Measurements from ENCODE around the gene ARVCF. TPM values are rescaled to one million over a fixed set of nuclear protein-coding genes. Genes with fewer than 3 reads are reported as not detected.

The ARVCF gene
- total and polyA plus RNA-seq, 2 of the 8 experiments (the other 6 are each of a cell fraction or from before 2014, with no cell fraction given) = 31.0 to 43.2 TPM

- TF ChIP-seq, protein P1, sequence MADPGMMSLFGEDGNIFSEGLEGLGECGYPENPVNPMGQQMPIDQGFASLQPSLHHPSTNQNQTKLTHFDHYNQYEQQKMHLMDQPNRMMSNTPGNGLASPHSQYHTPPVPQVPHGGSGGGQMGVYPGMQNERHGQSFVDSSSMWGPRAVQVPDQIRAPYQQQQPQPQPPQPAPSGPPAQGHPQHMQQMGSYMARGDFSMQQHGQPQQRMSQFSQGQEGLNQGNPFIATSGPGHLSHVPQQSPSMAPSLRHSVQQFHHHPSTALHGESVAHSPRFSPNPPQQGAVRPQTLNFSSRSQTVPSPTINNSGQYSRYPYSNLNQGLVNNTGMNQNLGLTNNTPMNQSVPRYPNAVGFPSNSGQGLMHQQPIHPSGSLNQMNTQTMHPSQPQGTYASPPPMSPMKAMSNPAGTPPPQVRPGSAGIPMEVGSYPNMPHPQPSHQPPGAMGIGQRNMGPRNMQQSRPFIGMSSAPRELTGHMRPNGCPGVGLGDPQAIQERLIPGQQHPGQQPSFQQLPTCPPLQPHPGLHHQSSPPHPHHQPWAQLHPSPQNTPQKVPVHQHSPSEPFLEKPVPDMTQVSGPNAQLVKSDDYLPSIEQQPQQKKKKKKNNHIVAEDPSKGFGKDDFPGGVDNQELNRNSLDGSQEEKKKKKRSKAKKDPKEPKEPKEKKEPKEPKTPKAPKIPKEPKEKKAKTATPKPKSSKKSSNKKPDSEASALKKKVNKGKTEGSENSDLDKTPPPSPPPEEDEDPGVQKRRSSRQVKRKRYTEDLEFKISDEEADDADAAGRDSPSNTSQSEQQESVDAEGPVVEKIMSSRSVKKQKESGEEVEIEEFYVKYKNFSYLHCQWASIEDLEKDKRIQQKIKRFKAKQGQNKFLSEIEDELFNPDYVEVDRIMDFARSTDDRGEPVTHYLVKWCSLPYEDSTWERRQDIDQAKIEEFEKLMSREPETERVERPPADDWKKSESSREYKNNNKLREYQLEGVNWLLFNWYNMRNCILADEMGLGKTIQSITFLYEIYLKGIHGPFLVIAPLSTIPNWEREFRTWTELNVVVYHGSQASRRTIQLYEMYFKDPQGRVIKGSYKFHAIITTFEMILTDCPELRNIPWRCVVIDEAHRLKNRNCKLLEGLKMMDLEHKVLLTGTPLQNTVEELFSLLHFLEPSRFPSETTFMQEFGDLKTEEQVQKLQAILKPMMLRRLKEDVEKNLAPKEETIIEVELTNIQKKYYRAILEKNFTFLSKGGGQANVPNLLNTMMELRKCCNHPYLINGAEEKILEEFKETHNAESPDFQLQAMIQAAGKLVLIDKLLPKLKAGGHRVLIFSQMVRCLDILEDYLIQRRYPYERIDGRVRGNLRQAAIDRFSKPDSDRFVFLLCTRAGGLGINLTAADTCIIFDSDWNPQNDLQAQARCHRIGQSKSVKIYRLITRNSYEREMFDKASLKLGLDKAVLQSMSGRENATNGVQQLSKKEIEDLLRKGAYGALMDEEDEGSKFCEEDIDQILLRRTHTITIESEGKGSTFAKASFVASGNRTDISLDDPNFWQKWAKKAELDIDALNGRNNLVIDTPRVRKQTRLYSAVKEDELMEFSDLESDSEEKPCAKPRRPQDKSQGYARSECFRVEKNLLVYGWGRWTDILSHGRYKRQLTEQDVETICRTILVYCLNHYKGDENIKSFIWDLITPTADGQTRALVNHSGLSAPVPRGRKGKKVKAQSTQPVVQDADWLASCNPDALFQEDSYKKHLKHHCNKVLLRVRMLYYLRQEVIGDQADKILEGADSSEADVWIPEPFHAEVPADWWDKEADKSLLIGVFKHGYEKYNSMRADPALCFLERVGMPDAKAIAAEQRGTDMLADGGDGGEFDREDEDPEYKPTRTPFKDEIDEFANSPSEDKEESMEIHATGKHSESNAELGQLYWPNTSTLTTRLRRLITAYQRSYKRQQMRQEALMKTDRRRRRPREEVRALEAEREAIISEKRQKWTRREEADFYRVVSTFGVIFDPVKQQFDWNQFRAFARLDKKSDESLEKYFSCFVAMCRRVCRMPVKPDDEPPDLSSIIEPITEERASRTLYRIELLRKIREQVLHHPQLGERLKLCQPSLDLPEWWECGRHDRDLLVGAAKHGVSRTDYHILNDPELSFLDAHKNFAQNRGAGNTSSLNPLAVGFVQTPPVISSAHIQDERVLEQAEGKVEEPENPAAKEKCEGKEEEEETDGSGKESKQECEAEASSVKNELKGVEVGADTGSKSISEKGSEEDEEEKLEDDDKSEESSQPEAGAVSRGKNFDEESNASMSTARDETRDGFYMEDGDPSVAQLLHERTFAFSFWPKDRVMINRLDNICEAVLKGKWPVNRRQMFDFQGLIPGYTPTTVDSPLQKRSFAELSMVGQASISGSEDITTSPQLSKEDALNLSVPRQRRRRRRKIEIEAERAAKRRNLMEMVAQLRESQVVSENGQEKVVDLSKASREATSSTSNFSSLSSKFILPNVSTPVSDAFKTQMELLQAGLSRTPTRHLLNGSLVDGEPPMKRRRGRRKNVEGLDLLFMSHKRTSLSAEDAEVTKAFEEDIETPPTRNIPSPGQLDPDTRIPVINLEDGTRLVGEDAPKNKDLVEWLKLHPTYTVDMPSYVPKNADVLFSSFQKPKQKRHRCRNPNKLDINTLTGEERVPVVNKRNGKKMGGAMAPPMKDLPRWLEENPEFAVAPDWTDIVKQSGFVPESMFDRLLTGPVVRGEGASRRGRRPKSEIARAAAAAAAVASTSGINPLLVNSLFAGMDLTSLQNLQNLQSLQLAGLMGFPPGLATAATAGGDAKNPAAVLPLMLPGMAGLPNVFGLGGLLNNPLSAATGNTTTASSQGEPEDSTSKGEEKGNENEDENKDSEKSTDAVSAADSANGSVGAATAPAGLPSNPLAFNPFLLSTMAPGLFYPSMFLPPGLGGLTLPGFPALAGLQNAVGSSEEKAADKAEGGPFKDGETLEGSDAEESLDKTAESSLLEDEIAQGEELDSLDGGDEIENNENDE (IDR thresholded peaks at IDR 0.05; ENCODE audit: insufficient replicate concordance, low read length) = no peak
- TF ChIP-seq TBP (IDR thresholded peaks at IDR 0.05; ENCODE audit: low read depth, low read length) (no peak), RFX5 (IDR thresholded peaks at IDR 0.05; ENCODE audit: borderline replicate concordance, low read depth, low read length) (no peak), CTCF (IDR thresholded peaks at IDR 0.05; ENCODE audit: control extremely low read depth in 1 of 3, insufficient read depth in 1 of 3, low read depth in 1 of 3, low read length in 3 of 3) (no peak), MAX (IDR thresholded peaks at IDR 0.05) (no peak), PHF8 (conservative IDR thresholded peaks at IDR 0.05; ENCODE audit: low read depth, low read length) (no peak), KDM4A (IDR thresholded peaks at IDR 0.05; ENCODE audit: low read depth, low read length, severe bottlenecking) (no peak)
These were observed 9.7 kb upstream of the ARVCF start (continued) for GRCh38 chr22:20026204-20026908.
